ENCODE data around the gene MMS19.
"Not testable (repeated sequence)": the region's sequence is repeated elsewhere in the genome, so short reads cannot be mapped to it uniquely, and the experiment has no call there.

The MMS19 gene

GRCh38 chr10:97427571-97428179 lies 70.5 kb downstream of the MMS19 start:
- DNase-seq (ENCODE audit: low read depth in 2 of 2): no peak

DNA sequence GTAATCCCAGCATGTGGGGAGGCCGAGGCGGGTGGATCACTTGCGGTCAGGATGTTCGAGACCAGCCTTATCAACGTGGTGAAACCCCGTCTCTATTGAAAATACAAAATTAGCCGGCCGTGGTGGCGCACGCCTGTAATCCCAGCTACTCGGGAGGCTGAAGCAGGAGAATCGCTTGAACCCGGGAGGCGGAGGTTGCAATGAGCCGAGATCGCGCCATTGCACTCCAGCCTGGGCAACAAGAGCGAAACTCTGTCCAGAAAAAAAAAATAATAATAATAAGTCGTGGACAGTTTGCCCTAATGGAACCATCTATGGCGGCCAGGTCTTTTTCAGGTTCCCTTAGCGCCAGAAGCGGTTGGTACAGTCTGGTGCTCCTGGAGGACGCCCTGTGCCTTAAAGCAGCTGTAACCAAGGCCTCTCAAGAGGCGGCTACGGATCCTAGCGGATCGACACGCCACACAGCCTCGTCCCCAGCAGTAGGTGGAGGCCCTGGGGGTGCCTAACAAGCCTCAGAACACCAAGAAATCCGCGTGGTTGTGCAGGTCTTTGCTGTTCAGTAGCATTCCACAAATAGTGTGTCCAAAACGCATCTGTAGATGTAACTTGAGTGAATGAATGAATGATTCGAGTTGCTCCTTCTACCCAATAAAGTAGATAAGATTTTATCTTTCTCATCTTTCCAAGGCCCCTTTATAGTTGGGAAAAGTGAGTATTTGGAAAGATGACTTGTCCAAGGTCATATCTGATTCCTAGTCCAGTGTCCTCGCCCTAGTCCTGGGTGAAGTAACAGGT lies 71.2 kb downstream of the MMS19 start:
- no peak for DNase-seq (ENCODE audit: low read depth in 2 of 2)

GRCh38 chr10:97425964-97426775 lies 72.1 kb downstream of the MMS19 start, which contains the start of gene PGAM1:
Gene PGAM1, plus strand, starts transcription at chr10:97426191. Its CDS starts 117 bp downstream, at chr10:97426308.
- DNase-seq (ENCODE audit: low read depth in 2 of 2): peak; percentile 90 to 91

- not testable (repeated sequence) for DNase-seq (ENCODE audit: low read depth in 2 of 2)
Measured at GRCh38 chr10:97423757-97424098, 74.5 kb downstream of the MMS19 start.

DNA sequence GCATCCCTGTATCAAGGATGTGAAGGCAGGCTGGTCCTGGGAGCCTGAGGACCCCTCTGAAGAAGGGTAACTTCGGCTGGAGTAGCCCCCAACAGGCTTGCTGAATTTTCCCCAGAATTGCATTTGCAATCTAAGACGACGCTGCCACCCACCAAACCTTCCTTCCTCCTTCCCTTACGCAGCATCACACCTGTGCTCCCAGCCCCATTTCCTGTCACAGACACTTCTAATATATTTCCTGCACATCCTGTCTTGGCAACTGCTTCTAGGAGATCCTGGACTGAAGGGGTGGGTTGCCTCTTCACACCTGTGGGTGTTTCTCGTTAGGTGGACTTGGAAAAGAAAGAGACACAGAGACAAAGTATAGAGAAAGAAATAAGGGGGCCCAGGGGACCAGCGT lies 81.7 kb downstream of the MMS19 start:
- no peak for DNase-seq (ENCODE audit: low read depth in 2 of 2)

- DNase-seq (ENCODE audit: low read depth in 2 of 2): no peak
Measured at GRCh38 chr10:97412891-97413304, 85.3 kb downstream of the MMS19 start.

DNA sequence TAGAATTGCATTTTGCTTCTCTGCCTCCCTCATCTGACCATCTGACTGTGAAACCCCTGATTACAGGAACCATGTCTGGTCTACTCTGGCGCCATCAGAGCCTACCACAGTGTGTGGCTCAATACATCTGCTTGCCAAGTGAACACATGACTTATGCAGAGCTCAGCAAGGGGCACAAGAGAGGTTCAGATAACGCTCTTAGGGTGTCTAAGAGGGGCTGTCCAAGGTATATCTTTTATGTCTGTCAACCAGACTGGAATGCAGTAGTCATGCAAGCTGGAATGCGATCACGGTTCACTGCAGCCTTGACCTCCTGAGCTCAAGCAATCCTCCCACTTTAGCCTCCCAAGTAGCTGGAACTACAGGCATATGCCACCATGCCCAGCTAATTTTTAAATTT lies 86.8 kb downstream of the MMS19 start:
- no peak for DNase-seq (ENCODE audit: low read depth in 2 of 2)

GRCh38 chr10:97408496-97408992 lies 89.7 kb downstream of the MMS19 start:
- no peak for DNase-seq (ENCODE audit: low read depth in 2 of 2)
